Prostate gland (tissue), 2 donors: Measurements from ENCODE around the gene SYT11. TPM values are rescaled to one million over a fixed set of nuclear protein-coding genes. Genes with fewer than 3 reads are reported as not detected.

Experiments
- DNase-seq: peaks from one replicate; pipeline ENCODE4 v3.0.0-alpha.2; 2019; ENCODE audit warnings: low spot score
- H3K27ac ChIP-seq, 2 donors: fragments of 200-600 bp; sonication (generic); 2 replicates each; pipeline ENCODE4 v1.5.1; 2017 to 2019
- H3K27me3 ChIP-seq: fragments of 200-600 bp; sonication (generic); replicated peaks from 2 replicates; pipeline ENCODE4 v1.5.1; 2019; ENCODE audit not compliant: insufficient read depth
- H3K36me3 ChIP-seq, 2 donors: fragments of 200-600 bp; sonication (generic); 1 replicate in 1 of 2; 2 replicates in 1 of 2; pipeline versions ENCODE4 v1.5.1 to v1.8.1; 2017 to 2019
- H3K4me1 ChIP-seq: fragments of 200-600 bp; sonication (generic); replicated peaks from 2 replicates; pipeline ENCODE4 v1.5.1; 2019
- H3K4me3 ChIP-seq, 2 donors: fragments of 200-600 bp; sonication (generic); 2 replicates each; pipeline ENCODE4 v1.5.1; 2017 to 2019
- H3K9me3 ChIP-seq: fragments of 200-600 bp; sonication (generic); 2 replicates; pipeline ENCODE4 v1.5.1; 2017
- POLR2A ChIP-seq: fragments of 450-650 bp; IDR thresholded peaks from one replicate; pipeline ENCODE4 v1.6.1; 2016; ENCODE audit warnings: antibody characterized with exemption, mild to moderate bottlenecking
- POLR2AphosphoS5 ChIP-seq: sonication (generic); formaldehyde crosslinking; IDR thresholded peaks from one replicate; pipeline ENCODE4 v1.6.1; 2017; ENCODE audit warnings: antibody characterized with exemption
- WGBS: methylation state at CpG from one replicate; pipeline ENCODE4 v1.1.5; 2018; 5-methylcytosine and 5-hydroxymethylcytosine counted together
- intact Hi-C: fragments of 100-400 bp; cut with DNase I; formaldehyde crosslinking; loops from one replicate; pipeline ENCODE4 v1.14.2; 2022
- small RNA-seq, 2 donors: library from RNA; depleted of rRNA; stranded (forward); fragments of <200 nt; gene quantifications; one replicate each; pipeline ENCODE3, GENCODE V24; 2016
- total RNA-seq, 2 donors: library from RNA; depleted of rRNA; stranded (reverse); fragments of >200 nt; gene quantifications; one replicate each; pipeline ENCODE4 v1.1.0, GENCODE V29; 2016
- TF ChIP-seq, protein P1 (sequence below), 4 experiments: fragments of 200-600 bp in 2 of 4; fragments of 450-650 bp in 2 of 4; sonication (generic) in 2 of 4; IDR thresholded peaks; 1 replicate in 3 of 4; 2 replicates in 1 of 4; pipeline ENCODE4 v1.5.1; 2016 to 2019; ENCODE audit warnings: antibody characterized with exemption in 4 of 4, mild to moderate bottlenecking in 2 of 4, moderate library complexity in 2 of 4

Gene SYT11
- total RNA-seq, 2 donors from 2014 or later, result 3.6 to 28.0 TPM

DNA sequence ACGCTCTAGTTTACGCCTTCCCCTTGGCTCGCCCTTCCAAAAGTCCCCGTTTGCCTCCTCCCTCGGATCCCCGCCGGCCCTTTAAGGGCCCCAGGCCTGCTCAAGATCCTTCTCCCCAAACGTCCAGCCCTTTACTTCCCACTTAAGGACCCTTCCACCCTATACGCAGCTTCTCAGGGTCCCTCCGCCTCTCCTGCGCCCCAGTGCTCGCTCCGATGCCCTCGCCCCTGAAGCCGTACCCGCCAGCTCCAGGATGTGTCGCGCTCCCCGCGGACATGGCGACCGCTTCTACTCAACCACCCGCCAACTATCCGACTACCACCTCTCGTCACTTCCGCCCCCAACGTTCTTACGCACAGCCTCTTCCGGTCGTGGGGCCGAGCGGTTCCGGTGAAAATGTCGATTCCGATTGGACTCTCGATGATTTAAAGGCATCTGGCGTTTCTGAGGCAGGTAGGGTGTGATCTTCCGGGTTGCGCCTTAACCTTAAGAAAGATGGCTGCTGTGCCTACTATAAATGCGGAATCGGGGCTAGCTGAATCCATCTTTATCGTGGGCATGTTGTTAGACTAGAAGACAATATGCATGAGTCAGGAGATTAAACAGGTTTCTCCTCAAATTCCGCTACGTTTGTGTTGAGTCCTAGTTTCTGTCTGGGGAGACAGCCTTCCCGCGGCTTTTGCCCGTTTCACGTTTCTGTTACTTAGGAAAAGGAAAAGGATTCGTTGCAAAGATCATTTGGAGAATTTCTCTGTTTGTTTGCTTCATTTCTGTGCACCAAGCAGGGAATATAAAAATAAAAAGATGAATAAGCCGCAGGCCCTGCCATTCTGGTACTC lies 74.9 kb downstream of the SYT11 start, which contains the start of gene KHDC4:
KHDC4 (minus strand) TSS at position 317 of the 839 bp plus-strand sequence; CDS start at position 277, 40 bp downstream.
- Histone ChIP-seq H3K27ac (peak within 1 kb of the TSS; percentile 86 to 91), H3K4me1 (peaks cover 24% of the 10 kb centered on the region), H3K9me3 (no peaks in the 10 kb centered on the region), H3K4me3 (peak within 1 kb of the TSS; percentile 69 to 92), H3K27me3 (no peaks in the 10 kb centered on the region), H3K36me3 (no peaks in the 10 kb centered on the region)
- intact Hi-C loops, result no loop called here
- peak; percentile 98 for DNase-seq
- TF ChIP-seq POLR2A, result peak; percentile 91
- TF ChIP-seq POLR2AphosphoS5, result peak; percentile 100
- TF ChIP-seq, protein P1, sequence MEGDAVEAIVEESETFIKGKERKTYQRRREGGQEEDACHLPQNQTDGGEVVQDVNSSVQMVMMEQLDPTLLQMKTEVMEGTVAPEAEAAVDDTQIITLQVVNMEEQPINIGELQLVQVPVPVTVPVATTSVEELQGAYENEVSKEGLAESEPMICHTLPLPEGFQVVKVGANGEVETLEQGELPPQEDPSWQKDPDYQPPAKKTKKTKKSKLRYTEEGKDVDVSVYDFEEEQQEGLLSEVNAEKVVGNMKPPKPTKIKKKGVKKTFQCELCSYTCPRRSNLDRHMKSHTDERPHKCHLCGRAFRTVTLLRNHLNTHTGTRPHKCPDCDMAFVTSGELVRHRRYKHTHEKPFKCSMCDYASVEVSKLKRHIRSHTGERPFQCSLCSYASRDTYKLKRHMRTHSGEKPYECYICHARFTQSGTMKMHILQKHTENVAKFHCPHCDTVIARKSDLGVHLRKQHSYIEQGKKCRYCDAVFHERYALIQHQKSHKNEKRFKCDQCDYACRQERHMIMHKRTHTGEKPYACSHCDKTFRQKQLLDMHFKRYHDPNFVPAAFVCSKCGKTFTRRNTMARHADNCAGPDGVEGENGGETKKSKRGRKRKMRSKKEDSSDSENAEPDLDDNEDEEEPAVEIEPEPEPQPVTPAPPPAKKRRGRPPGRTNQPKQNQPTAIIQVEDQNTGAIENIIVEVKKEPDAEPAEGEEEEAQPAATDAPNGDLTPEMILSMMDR (IDR thresholded peaks at IDR 0.05), result peak in 2 of 4 experiments; percentile 28 to 46
- under 1% methylated on average over 50 of the region's 50 CpGs for WGBS

Small RNA genes lying within 50 kb of the gene (small RNA-seq; reads per million reads assigned to genes)
- gene RF00015, result 0 reads per million in 2 donors
- 0 reads per million in 2 donors for gene SCARNA4
- 200 to 250 reads per million in 2 donors for gene SNORA80E

Other genes starting within 250 kb of the SYT11 start
- gene MSTO1, start 249.3 kb upstream of the SYT11 start, total RNA-seq, result 10 to 100 TPM; 13.7 to 17.7 TPM
- gene YY1AP1, start 170.8 kb upstream of the SYT11 start, total RNA-seq, result 100 to 1,000 TPM in 1 of 2 donors, 10 to 100 TPM in 1; 63.4 to 121 TPM
- gene DAP3, start 170.5 kb upstream of the SYT11 start, total RNA-seq, result 100 to 1,000 TPM; 139 to 151 TPM
- gene GON4L, start 2.4 kb upstream of the SYT11 start, total RNA-seq, result 10 to 100 TPM; 24.9 to 57.4 TPM
- 10 to 100 TPM; 20.8 to 21.8 TPM for gene RIT1, start 51.8 kb downstream of the SYT11 start, total RNA-seq
- 10 to 100 TPM; 49.8 to 66.1 TPM for gene KHDC4, start 74.8 kb downstream of the SYT11 start, total RNA-seq
- gene RXFP4, start 82.1 kb downstream of the SYT11 start, total RNA-seq, result not detected
- 10 to 100 TPM; 35.8 to 66.2 TPM for gene ARHGEF2, start 119.0 kb downstream of the SYT11 start, total RNA-seq
- gene SSR2, start 161.4 kb downstream of the SYT11 start, total RNA-seq, result 100 to 1,000 TPM; 201 to 229 TPM
- gene UBQLN4, start 194.2 kb downstream of the SYT11 start, total RNA-seq, result 10 to 100 TPM; 27.0 to 43.6 TPM
- gene LAMTOR2, start 195.2 kb downstream of the SYT11 start, total RNA-seq, result 10 to 100 TPM; 48.0 to 91.4 TPM
- 100 to 1,000 TPM in 1 of 2 donors, 10 to 100 TPM in 1; 33.5 to 100 TPM for gene RAB25, start 201.6 kb downstream of the SYT11 start, total RNA-seq
- 1 to 10 TPM; 3.3 to 5.7 TPM for gene MEX3A, start 222.9 kb downstream of the SYT11 start, total RNA-seq